ENCODE data around the gene USP9X.

DNA sequence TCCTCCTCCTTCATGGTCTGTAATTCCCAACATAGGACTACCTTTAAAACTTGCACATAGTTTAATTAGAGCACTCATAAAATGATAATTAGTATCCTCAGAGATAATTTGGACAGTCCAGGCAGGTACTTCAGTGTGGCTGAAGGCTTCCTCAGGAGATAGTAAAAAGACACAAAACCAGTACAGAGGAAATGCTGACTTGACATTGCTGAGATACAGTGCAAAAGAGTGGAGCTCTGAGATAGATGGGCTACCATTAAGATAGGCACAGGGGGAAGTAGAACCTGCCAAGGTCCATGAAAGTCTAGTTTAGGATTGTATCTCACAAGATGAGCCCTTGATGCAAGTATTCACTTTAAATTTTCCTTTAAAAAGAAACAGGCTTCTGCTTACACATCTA lies 91.0 kb downstream of the USP9X start:
- TF ChIP-seq, protein P1, sequence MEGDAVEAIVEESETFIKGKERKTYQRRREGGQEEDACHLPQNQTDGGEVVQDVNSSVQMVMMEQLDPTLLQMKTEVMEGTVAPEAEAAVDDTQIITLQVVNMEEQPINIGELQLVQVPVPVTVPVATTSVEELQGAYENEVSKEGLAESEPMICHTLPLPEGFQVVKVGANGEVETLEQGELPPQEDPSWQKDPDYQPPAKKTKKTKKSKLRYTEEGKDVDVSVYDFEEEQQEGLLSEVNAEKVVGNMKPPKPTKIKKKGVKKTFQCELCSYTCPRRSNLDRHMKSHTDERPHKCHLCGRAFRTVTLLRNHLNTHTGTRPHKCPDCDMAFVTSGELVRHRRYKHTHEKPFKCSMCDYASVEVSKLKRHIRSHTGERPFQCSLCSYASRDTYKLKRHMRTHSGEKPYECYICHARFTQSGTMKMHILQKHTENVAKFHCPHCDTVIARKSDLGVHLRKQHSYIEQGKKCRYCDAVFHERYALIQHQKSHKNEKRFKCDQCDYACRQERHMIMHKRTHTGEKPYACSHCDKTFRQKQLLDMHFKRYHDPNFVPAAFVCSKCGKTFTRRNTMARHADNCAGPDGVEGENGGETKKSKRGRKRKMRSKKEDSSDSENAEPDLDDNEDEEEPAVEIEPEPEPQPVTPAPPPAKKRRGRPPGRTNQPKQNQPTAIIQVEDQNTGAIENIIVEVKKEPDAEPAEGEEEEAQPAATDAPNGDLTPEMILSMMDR (IDR thresholded peaks at IDR 0.05; ENCODE audit: insufficient read depth, low read length, poor library complexity, severe bottlenecking): no peak
- TF ChIP-seq EZH2phosphoT487 (conservative IDR thresholded peaks at IDR 0.05; ENCODE audit: low read length): no peak
